ENCODE measurements around the gene COPZ1.
A peak's percentile ranks its signal among the peaks of the same experiment; 100 is the strongest.

The COPZ1 gene

DNA sequence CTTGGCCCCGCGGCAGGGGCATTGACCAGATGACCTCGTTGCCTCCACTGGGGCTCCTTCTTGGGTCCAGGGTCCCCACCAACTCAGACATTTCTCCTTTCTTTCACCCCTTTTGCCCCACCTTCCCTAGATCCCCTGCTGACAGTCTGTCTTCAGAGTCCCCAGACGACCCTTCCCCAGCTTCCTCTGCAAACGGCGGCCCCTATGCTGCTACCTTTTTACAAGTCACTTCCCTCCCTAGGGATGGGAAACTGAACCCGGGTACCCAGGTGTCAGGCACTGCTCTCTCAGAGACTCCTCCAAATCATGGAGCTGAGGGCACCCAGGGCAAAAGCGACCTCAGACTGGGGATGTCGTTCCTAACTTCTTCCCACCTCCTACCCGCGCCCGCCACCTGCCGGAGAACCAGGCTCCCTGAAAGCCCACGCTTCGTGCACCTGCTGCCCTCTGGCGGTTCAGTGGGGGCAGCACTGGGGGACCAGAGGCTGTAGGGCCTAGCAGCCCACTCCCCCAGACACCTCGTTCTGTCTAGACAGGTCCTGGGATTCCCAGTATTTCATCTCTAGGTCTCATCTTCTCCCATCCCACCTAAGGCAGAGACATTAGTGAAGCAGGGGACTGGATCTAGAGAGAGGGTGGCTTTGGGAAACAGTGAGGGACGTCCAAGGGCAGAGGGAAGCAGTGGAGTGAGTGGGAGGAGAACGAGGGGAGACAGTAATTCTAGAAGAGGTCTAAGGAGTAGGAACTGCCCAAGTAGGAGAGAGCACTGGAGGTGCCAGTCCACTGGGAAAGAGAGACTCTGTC, 54.7 kb downstream of the COPZ1 start:
- DNase-seq = peak; percentile 94

- no peak for DNase-seq
Observed at GRCh38 chr12:54381136-54381535, 56.2 kb downstream of the COPZ1 start.

DNA sequence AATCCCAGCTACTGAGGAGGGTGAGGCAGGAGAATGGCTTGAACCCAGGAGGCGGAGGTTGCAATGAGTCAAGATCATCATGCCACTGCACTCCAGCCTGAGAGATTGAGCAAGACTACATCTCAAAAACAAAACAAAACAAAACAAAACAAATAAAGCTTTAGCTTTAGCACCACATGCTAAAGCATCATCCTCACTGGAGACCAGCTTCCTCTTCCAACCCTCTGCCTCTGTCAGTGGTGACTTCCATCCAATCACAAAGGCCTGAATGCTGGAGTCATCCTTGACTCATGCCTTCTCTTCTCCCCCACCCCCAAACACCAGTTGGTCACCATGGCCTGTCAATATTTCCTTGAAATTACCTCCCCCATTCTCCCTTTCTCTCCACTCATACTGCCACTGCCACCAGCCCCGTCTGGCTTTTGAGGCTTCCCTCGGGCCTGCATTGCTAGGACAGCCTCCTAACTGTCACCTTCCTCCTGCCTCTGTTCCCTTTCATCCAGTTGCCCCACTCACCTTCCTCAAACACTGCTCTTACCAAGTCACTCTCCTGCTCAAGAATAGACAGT, 58.2 kb downstream of the COPZ1 start:
- no peak for DNase-seq

DNA sequence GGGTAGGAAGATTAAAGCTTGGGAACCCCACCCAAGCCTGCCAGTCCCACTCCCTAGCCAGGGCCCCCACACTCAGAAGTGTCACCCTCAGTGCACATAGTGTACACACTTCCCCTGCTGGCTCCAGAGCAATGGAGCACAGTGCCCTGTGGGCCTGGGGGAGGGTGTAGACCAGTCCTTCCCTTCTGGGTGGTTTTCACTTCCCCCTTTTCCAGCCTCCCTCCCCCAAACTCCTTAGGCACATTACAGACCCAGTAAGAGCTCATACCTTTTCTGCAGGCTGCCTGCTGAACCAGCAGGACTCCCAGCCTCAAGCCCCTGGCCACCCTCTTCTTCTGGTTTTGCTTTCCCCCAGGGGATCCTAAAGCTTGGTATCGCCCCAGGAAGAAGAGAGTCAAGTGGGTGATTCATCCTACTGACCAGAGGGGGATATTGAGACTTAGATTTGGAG, 59.7 kb downstream of the COPZ1 start, which contains the start of gene ZNF385A:
ZNF385A (minus strand) TSS at position 143 of the 451 bp plus-strand sequence. CDS start 219 bp downstream, outside the sequence.
- no peak for DNase-seq

- DNase-seq = no peak
Observed at GRCh38 chr12:54385251-54385914, 60.5 kb downstream of the COPZ1 start.

GRCh38 chr12:54386403-54387113, 61.6 kb downstream of the COPZ1 start:
- DNase-seq = no peak

DNA sequence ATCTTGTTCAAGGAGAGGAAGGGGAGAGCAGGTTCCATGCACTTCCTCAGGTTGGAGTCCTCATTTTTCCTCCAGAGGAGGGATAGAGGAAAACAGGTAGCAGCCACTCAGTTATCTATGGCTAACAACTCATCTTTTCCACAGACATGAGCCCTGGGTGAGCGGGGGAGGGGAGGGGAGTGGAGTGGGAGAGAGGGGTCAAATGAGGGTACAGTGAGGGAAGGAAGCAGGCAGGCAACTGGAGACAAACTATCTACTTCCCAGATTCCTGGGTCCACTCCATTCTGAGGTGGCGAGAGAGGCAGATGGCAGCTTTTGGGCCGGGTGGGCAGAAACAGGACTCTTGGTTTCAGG, 62.2 kb downstream of the COPZ1 start:
- no peak for DNase-seq

DNA sequence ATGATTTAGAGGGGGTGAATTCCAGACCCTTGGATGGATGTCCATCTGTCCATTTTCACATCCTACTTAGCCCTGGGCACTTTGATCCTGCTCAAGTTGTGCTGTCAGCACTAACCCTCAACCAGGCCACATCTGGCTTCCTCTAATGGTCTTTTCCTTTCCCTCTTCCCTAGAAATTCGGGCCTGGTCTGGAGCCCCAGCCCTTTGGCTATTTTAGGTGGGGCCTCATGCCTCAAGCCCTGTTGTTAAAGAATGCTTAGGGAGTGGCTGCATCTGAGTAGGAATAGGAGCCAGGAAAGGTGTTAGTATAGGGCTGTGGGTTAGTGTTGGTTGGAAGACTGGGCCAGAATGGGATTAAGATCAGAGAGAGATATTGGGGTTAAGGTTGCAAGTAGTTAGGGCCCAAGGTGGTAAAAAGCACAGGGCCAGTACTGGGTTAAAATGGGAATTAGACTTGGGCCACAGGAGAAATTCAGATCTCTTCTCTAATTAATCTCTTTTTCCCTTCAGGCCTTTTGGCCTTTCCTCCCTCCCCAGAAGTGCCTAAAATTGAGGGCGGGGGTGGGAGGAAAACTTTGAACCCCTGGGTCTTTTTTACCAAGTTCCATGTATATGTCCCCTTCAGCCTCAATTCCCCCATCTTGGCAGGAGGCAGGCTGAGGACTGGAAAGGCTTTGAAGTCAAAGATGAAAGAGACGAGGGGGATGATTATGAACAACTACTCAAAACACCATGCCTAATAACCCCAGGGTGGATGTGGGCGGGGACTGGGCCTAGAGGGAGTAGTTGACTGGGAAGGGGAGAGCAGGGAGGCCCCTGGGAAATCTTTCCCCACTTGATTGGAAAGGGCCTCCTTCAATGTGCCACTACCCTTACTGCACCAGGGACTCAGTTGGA, 63.6 kb downstream of the COPZ1 start:
- DNase-seq = no peak

- DNase-seq = no peak
Observed at GRCh38 chr12:54389134-54389508, 64.2 kb downstream of the COPZ1 start.

DNA sequence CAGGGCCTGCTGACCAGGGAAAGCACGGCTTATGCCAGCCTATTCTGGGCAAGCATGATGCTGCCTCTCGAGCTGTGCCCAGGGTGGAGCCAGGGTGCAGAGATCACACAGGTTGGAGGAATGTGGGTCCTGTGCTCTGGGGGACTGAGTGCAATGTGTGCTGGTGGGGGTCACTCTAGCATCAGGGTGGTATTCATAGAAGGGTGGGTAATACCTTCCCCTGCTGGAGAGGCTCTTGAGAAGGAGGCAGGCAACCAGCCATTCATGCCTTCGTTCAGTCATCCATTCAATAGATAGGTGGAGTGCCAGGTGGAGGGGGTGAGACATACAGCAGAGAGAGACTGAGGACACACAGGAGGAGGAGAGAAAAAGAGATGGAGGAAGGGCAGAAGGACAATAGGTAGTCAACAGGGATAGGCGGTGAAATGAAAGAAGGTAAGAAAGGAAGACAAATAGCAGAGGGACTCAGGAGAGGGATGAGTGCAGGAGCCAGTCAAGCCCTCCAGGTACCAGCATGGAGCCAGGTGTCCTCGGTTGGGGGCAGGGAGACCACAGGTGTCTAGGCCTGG, 64.8 kb downstream of the COPZ1 start:
- no peak for DNase-seq

DNA sequence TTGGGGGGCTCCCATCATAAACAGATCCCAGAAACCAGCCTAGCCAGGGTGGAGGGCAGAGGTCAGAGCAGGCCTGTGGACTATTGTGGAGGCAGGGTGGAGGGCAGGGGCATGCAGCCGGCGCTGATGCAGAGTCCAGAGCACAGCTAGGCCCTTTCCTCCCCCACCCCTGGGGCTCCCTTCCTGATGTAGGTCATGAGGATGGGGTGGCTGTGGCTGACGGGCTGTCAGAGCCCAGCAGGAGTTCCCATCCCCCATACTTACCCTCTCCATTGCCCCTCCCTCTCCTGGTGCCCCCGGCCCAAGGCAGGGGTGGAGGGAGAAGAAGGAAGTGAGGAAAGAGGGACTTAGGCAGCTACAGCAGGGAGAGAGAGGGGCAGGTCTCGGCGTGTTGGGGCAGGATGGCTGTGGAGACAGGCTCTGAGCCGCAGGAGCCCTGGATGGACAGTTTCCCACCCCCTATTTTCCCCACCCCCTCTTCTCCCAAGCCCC, 65.3 kb downstream of the COPZ1 start:
- no peak for DNase-seq

DNA sequence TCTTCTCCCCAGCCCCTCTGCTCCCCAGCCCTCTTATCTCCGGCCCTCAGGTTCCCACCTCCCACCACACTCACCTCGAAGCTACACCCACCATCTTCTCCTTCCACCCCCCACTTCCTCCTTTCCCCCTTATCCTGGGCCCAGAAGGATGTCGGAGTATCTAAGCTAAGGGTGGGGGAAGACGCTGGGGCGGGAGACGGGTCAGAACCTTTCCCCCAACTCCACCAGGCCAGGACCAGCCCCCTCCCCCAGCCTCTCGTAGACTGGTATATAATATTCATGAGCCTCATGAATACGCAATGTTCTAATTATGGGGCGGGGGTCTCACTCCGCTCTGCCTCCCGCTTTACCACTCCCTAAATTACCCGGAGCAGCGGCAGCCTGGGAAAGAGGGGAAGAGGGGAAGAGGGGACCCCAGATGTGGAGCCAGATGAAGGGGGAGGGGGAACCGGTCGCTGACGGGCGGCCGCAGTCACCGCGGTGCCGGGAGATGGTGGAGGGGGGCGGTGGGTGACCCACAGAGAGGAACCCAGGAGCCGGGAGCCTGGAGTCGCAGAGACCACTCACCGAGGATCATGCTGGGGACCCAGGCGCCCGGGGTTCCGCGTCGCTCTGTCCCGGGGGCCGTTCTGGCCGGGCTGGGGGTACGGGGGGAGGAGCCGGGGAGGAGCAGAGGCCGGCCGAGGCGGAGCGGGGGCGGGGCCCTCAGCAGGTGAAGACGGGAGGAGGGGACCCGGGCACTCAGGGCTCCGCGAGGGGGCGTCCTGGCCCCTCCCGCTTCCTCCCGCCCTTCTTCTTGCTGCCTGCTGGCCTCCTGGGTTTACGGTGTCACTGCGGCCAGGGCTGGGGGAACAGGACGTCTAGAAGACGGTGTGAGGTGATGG, 66.0 kb downstream of the COPZ1 start:
- DNase-seq = no peak

GRCh38 chr12:54392485-54393206, 67.7 kb downstream of the COPZ1 start:
- DNase-seq = no peak

- no peak for DNase-seq
Observed at GRCh38 chr12:54393207-54393609, 68.3 kb downstream of the COPZ1 start.

DNA sequence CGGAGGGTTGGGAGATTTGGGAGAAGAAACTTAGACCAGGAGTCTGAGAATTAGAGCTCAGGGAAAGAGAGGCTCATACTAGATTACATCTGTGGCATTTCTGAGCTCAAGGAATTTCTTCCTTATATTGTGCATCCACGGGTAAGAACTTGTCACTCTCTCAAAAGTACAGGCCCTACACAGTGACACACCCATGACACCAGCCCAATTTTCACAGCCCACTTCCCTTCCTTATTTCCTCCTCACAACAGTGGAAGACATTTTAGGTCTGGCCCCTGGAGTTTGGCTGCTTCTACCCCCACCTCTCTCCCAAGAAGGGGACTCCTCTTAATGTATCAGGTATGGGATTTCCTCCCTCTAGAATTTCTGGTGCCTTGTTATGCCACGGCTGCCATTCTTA, 68.8 kb downstream of the COPZ1 start:
- DNase-seq = no peak

DNA sequence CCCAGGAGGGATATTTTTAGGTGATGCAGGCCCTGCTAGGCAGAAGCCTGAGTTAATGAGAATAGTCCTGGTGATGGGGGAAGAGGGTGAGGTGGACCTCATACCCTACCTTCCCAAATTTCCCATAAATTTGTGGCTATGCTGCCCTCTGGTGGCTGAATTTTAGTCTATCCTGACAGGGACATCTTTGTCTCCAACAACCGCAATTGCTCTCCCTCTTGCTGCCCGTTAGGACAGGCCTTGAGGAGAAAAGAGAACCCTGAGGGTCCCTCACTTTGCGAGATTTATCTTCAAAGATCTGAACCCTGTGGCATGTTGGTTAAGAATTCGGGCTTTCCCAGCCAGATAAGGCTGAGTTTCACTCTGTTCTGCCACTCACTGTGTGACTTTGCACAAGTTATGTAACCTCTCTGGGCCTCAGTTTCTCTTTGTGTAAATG, 69.4 kb downstream of the COPZ1 start:
- DNase-seq = no peak

GRCh38 chr12:54394986-54395385, 70.1 kb downstream of the COPZ1 start:
- no peak for DNase-seq

GRCh38 chr12:54395545-54395944, 70.6 kb downstream of the COPZ1 start:
- DNase-seq = no peak

DNA sequence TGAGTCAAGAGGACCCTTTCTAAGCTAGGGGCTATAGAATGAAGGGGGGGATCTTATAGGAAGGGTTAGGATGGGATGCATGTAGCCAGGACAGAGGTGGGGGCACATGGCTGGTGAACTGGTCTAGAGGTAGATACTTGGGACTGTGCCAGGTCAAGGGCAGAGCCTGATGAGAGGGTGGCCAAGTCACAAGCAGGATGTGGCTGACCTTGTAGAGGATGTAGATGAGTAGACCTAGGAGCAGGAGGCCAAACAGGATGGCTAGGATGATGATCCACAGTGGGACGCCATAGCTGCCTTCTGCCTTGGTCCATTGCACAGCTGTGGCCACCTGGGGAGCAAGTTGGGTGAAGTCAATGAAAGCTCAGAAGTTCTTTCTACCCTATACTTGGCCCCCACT, 72.2 kb downstream of the COPZ1 start:
- DNase-seq = no peak

DNA sequence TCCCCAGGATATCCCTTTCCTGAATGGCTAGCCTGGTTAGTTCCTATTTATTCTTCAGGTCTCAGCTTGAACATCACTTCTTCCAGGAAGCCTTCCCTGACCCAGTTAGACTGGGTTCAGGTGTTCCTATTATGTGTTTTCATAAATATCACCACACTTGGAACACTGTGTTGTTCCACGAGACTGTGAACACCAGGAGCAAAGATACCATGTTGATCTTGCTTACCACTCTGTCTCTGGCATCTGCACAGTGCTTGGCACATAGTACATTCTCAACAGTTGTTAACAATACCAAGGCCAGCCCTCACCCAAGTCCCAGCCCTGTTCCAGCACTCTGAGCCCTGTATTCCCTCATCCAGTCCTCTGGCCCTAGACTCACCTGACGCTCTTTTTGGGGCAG, 73.3 kb downstream of the COPZ1 start:
- DNase-seq = no peak

All from right hindlimb (tissue), 1 donor.